Measurements from ENCODE around the gene HYAL4.
"Not testable (repeated sequence)": the region's sequence is repeated elsewhere in the genome, so short reads cannot be mapped to it uniquely, and the experiment has no call there.

Gene HYAL4

DNA sequence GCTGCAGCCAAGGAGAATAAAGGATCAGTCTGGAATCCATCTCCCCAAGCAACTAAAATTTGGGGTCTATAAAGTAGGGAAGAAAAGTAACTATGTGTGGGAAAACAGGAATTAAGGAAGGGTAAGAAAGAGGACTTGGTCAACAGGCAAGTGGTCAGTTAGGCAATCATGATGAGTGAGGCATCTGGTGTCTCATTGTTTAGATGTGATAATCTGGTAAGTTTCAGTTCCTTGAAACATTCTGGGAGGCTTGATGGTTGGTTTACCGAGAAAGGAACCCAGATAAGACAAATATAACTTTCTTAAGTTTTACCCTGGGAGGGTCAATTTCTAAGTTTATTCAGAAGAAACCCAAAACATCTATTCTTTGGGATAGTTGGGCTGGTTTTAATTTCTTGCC, 22.3 kb downstream of the HYAL4 start:
- H3K27me3 ChIP-seq (replicated peaks; ENCODE audit: control insufficient read depth, insufficient read depth, low read length), result peaks cover 9% of the 10 kb centered on the region
- no peak for DNase-seq (ENCODE audit: low read depth)
- no peak overlapping the region for H3K4me3 ChIP-seq (ENCODE audit: low read length)
- no peaks in the 10 kb centered on the region for H3K4me1 ChIP-seq (ENCODE audit: control insufficient read depth, insufficient read depth, low read length)
- H3K36me3 ChIP-seq (ENCODE audit: control insufficient read depth, insufficient read depth, low read length, severe bottlenecking), result no peaks in the 10 kb centered on the region
- H3K9ac ChIP-seq (ENCODE audit: low read length), result no peak overlapping the region
- H3K9me3 ChIP-seq (ENCODE audit: control insufficient read depth, low read length), result no peaks in the 10 kb centered on the region

DNA sequence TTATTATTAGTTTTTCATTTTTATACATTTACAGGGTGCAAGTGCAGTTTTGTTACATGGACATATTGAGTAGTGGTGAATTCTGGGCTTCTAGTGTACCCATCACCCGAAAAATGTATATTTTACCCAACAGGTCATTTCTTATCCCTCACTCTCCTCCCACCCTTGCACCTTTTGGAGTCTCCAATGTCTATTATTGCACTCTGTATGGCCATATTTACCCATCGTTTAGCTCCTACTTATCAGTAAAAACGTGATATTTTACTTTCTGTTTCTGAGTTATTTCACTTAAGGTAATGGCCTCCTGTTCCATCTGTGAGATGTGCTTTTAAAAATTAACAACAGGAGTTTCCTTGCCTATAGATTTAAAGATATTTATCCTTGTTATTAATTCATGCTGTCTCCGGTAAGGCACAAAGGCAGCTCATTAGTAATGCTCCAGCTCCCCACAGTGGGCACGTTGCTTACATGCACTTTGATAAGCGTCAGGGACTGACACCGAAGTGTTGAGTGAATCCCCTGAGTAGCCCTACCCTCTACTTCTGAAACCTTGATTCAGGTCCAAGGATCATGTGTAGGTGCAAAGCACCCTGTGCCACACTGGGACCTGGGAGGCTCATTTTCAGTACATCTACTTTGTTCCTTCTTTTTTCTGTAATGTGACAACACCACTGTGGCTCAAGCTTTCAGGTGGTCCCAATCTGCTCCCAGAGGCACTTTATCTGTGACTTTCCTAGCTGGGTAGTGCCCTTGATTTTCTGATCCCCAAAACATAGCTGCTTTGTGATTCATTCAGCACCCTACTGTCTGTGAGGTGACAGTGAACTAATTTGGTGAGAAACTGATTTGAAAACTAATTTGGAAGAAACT, 27.3 kb downstream of the HYAL4 start:
- no peak overlapping the region for H3K9ac ChIP-seq (ENCODE audit: low read length)

DNA sequence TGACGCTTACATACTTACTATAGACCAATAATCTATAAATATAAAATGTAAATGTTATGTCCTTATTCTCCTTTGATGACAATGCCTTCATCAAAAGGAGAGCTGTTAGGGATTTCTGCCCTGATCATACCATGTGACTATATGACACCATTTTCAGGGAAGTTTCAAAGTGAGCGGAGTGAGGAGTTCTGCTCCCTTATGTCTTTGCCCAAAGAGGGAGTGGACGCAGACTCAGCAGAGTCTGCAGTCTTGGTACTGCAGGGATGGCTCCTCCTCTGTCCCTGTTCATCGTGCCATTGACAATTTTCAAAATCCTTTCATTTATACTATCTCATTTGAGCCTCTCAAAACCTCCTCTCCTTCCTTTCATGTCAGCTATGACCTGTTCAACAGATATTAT, 27.9 kb downstream of the HYAL4 start:
- no peak for DNase-seq (ENCODE audit: low read depth)
- Histone ChIP-seq H3K4me1 (ENCODE audit: control insufficient read depth, insufficient read depth, low read length) (no peaks in the 10 kb centered on the region), H3K36me3 (ENCODE audit: control insufficient read depth, insufficient read depth, low read length, severe bottlenecking) (no peaks in the 10 kb centered on the region), H3K27me3 (replicated peaks; ENCODE audit: control insufficient read depth, insufficient read depth, low read length) (no peaks in the 10 kb centered on the region), H3K9ac (ENCODE audit: low read length) (no peak overlapping the region), H3K4me3 (ENCODE audit: low read length) (no peak overlapping the region), H3K9me3 (ENCODE audit: control insufficient read depth, low read length) (no peaks in the 10 kb centered on the region)

More for the DNA sequence above, 27.3 kb downstream of the HYAL4 start:
- Histone ChIP-seq H3K4me3 (ENCODE audit: low read length) (no peak overlapping the region), H3K36me3 (ENCODE audit: control insufficient read depth, insufficient read depth, low read length, severe bottlenecking) (no peaks in the 10 kb centered on the region), H3K4me1 (ENCODE audit: control insufficient read depth, insufficient read depth, low read length) (no peaks in the 10 kb centered on the region), H3K9me3 (ENCODE audit: control insufficient read depth, low read length) (no peaks in the 10 kb centered on the region), H3K27me3 (replicated peaks; ENCODE audit: control insufficient read depth, insufficient read depth, low read length) (no peaks in the 10 kb centered on the region)
- DNase-seq (ENCODE audit: low read depth), result peak; percentile 62

DNA sequence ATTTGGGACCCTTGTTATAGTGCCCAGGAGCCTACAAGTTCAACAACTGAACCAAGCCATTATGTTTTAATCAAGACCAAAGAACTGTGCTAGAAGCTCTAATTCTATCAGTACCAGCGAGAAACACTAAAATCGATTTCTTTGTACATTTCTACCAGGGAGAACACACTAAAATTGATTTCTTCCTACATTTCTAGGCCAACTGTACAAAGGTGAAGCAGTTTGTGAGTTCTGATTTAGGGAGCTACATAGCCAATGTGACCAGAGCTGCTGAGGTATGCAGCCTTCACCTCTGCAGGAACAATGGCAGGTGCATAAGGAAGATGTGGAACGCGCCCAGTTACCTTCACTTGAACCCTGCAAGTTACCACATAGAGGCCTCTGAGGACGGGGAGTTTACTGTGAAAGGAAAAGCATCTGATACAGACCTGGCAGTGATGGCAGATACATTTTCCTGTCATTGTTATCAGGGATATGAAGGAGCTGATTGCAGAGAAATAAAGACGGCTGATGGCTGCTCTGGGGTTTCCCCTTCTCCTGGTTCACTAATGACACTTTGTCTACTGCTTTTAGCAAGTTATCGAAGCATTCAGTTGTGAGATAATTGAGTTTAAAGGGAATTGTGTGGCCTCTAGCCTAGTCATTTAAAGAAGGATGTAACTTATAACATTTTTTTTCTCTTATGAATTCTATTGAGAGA, 31.7 kb downstream of the HYAL4 start:
- no peaks in the 10 kb centered on the region for H3K27me3 ChIP-seq (replicated peaks; ENCODE audit: control insufficient read depth, insufficient read depth, low read length)
- H3K9me3 ChIP-seq (ENCODE audit: control insufficient read depth, low read length), result no peaks in the 10 kb centered on the region
- DNase-seq (ENCODE audit: low read depth), result no peak
- no peak overlapping the region for H3K9ac ChIP-seq (ENCODE audit: low read length)
- no peaks in the 10 kb centered on the region for H3K4me1 ChIP-seq (ENCODE audit: control insufficient read depth, insufficient read depth, low read length)
- H3K4me3 ChIP-seq (ENCODE audit: low read length), result no peak overlapping the region
- H3K36me3 ChIP-seq (ENCODE audit: control insufficient read depth, insufficient read depth, low read length, severe bottlenecking), result no peaks in the 10 kb centered on the region

DNA sequence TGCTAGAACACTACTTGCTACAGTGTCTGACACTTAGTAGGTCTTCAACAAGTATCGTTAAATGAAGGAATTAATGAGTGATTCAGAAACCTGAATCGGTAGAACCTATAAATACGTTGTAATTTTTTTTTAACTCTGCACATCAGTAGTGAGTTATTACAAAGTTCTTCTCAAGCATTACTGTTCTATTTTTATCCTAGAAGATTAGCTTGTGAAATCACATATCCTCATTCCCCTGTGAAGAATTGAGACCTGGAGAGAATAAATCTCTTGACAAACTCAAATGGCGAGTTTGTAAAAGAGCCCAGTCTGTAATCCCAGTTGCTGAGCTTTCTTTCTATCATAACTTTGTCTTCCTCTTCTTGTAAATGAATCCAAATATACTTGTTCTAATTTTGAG, 34.7 kb downstream of the HYAL4 start:
- no peaks in the 10 kb centered on the region for H3K9me3 ChIP-seq (ENCODE audit: control insufficient read depth, low read length)
- H3K9ac ChIP-seq (ENCODE audit: low read length), result no peak overlapping the region
- H3K4me3 ChIP-seq (ENCODE audit: low read length), result no peak overlapping the region
- no peaks in the 10 kb centered on the region for H3K27me3 ChIP-seq (replicated peaks; ENCODE audit: control insufficient read depth, insufficient read depth, low read length)
- no peak for DNase-seq (ENCODE audit: low read depth)
- no peaks in the 10 kb centered on the region for H3K4me1 ChIP-seq (ENCODE audit: control insufficient read depth, insufficient read depth, low read length)
- H3K36me3 ChIP-seq (ENCODE audit: control insufficient read depth, insufficient read depth, low read length, severe bottlenecking), result no peaks in the 10 kb centered on the region

DNA sequence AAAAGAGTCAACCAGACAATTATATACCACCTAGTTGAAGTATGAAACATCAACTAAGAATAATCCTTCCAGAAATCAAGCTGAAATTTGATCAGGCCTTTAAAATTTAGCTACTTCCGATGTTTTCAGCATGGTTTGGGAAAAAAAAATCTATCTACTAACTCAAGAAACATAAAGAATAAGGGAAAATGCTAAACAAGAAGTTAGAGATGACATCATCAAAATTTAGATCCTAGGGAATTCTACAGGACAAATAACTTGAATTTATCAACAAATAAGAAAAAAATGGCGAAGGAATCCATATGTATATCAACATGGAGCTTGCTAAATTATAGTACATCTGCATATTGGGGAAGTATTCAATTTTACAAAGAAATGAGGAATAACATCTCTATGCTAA, 36.3 kb downstream of the HYAL4 start:
- Histone ChIP-seq H3K36me3 (ENCODE audit: control insufficient read depth, insufficient read depth, low read length, severe bottlenecking) (no peaks in the 10 kb centered on the region), H3K9me3 (ENCODE audit: control insufficient read depth, low read length) (peaks cover under 1% of the 10 kb centered on the region), H3K27me3 (replicated peaks; ENCODE audit: control insufficient read depth, insufficient read depth, low read length) (no peaks in the 10 kb centered on the region), H3K4me1 (ENCODE audit: control insufficient read depth, insufficient read depth, low read length) (no peaks in the 10 kb centered on the region), H3K4me3 (ENCODE audit: low read length) (no peak overlapping the region), H3K9ac (ENCODE audit: low read length) (no peak overlapping the region)
- DNase-seq (ENCODE audit: low read depth), result no peak

DNA sequence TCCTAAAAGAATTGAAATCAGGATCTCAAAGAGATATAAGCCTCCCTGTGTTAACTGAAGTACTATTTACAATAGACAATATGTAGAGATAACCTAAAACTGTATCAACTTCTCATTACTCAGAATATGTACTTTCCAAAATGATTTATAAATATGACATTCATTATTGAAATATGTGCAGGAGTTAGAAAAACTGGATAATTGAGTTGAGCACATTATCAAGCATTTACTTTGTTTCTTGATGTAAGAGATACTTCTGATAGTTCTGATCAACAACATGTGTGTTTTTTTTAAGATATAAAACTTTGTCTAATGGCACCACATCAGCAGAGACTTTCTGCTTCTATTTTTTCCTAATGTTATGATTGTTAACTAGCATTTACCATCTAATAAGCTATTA, 38.2 kb downstream of the HYAL4 start:
- H3K4me1 ChIP-seq (ENCODE audit: control insufficient read depth, insufficient read depth, low read length), result no peaks in the 10 kb centered on the region
- no peak for DNase-seq (ENCODE audit: low read depth)
- H3K4me3 ChIP-seq (ENCODE audit: low read length), result no peak overlapping the region
- H3K27me3 ChIP-seq (replicated peaks; ENCODE audit: control insufficient read depth, insufficient read depth, low read length), result no peaks in the 10 kb centered on the region
- H3K9ac ChIP-seq (ENCODE audit: low read length), result no peak overlapping the region
- peaks cover 3% of the 10 kb centered on the region for H3K9me3 ChIP-seq (ENCODE audit: control insufficient read depth, low read length)
- no peaks in the 10 kb centered on the region for H3K36me3 ChIP-seq (ENCODE audit: control insufficient read depth, insufficient read depth, low read length, severe bottlenecking)

DNA sequence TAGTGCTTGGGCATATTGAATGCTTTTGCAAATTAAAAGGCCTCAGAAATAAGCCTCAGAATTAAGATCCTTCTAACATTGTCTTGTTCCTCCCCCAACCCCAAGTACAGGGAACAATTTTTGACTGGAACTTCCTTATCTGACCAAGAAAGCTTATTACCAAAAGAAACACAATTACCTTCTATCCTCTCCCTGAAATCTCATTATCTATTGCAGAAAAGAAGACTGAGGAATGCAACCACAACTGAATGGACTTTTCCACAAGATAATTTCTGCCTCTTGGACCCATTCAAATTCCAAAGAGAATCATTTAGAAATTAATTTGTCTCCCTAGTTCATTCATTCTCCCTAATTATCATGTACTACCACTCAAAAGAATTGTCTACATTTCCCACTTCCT, 43.2 kb downstream of the HYAL4 start:
- Histone ChIP-seq H3K27me3 (replicated peaks; ENCODE audit: control insufficient read depth, insufficient read depth, low read length) (peaks cover 3% of the 10 kb centered on the region), H3K4me1 (ENCODE audit: control insufficient read depth, insufficient read depth, low read length) (no peaks in the 10 kb centered on the region), H3K36me3 (ENCODE audit: control insufficient read depth, insufficient read depth, low read length, severe bottlenecking) (no peaks in the 10 kb centered on the region), H3K9me3 (ENCODE audit: control insufficient read depth, low read length) (peaks cover 12% of the 10 kb centered on the region), H3K9ac (ENCODE audit: low read length) (no peak overlapping the region), H3K4me3 (ENCODE audit: low read length) (no peak overlapping the region)
- DNase-seq (ENCODE audit: low read depth), result no peak

DNA sequence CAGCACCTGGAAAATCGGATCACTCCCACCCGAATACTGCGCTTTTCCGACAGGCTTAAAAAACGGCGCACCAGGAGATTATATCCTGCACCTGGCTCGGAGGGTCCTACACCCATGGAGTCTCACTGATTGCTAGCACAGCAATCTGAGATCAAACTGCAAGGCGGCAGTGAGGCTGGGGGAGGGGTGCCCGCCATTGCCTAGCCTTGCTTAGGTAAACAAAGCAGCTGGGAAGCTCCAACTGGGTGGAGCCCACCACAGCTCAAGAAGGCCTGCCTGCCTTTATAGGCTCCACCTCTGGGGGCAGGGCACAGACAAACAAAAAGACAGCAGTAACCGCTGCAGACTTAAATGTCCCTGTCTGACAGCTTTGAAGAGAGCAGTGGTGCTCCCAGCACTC, 49.8 kb downstream of the HYAL4 start:
- not testable (repeated sequence) for H3K9ac ChIP-seq (ENCODE audit: low read length); H3K27me3 ChIP-seq (replicated peaks; ENCODE audit: control insufficient read depth, insufficient read depth, low read length); DNase-seq (ENCODE audit: low read depth); H3K9me3 ChIP-seq (ENCODE audit: control insufficient read depth, low read length); H3K36me3 ChIP-seq (ENCODE audit: control insufficient read depth, insufficient read depth, low read length, severe bottlenecking); H3K4me1 ChIP-seq (ENCODE audit: control insufficient read depth, insufficient read depth, low read length); H3K4me3 ChIP-seq (ENCODE audit: low read length)

DNA sequence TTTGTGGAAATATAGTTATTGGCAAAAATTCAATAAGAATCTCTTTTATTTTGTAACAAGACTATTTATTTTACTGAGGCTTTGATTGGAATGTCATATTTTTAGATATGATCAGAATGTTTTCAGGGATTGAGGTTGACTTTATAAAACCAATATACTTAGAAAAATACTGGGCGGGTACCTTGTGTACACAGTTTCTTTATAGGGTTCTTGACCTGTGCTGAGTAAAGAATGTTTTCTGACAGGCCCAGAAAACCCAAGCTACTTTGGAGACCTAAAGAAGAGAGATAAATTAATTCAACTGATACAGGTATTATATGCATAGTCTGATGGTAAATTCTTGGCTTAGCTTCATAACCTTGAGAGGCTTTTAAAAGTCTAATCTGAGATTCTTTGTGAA, 56.1 kb downstream of the HYAL4 start:
- no peaks in the 10 kb centered on the region for H3K9me3 ChIP-seq (ENCODE audit: control insufficient read depth, low read length)
- no peak overlapping the region for H3K9ac ChIP-seq (ENCODE audit: low read length)
- no peak for DNase-seq (ENCODE audit: low read depth)
- H3K27me3 ChIP-seq (replicated peaks; ENCODE audit: control insufficient read depth, insufficient read depth, low read length), result no peaks in the 10 kb centered on the region
- H3K4me3 ChIP-seq (ENCODE audit: low read length), result no peak overlapping the region
- H3K4me1 ChIP-seq (ENCODE audit: control insufficient read depth, insufficient read depth, low read length), result no peaks in the 10 kb centered on the region
- no peaks in the 10 kb centered on the region for H3K36me3 ChIP-seq (ENCODE audit: control insufficient read depth, insufficient read depth, low read length, severe bottlenecking)

DNA sequence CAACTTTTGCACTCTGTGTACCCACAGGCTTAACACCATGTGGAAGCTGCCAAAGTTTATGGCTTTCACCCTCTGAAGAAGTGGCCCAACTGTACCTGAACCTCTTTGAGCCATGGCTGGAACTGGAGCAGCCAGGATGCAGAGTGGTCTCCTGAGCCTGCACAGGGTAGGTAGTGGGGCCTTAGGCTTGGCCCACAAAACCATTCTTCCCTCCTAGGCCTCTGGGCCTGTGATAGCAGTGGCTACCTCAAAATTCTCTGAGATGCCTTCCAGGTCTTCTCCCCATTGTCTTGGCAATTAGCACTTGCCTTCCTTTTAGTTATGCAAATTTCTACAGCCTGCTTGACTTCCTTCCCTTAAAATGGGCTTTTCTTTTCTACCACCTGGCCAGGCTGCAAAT, 60.7 kb downstream of the HYAL4 start:
- DNase-seq (ENCODE audit: low read depth), result no peak
- Histone ChIP-seq H3K4me3 (ENCODE audit: low read length) (no peak overlapping the region), H3K9ac (ENCODE audit: low read length) (no peak overlapping the region), H3K27me3 (replicated peaks; ENCODE audit: control insufficient read depth, insufficient read depth, low read length) (no peaks in the 10 kb centered on the region), H3K9me3 (ENCODE audit: control insufficient read depth, low read length) (no peaks in the 10 kb centered on the region), H3K36me3 (ENCODE audit: control insufficient read depth, insufficient read depth, low read length, severe bottlenecking) (no peaks in the 10 kb centered on the region), H3K4me1 (ENCODE audit: control insufficient read depth, insufficient read depth, low read length) (no peaks in the 10 kb centered on the region)

All from adipocyte (in vitro differentiated cells).